CD8-positive, alpha-beta memory T cell (primary cell): Measurements from ENCODE around the gene RBBP5. TPM values are rescaled to one million over a fixed set of nuclear protein-coding genes. Genes with fewer than 3 reads are reported as not detected.

Experiments
- CTCF ChIA-PET: fragments of 350-600 bp; sonication (Branson Sonifier 250); formaldehyde crosslinking; loops from one replicate; lab custom pipeline; 2021; ENCODE audit warnings: antibody characterized with exemption; lab: Charles Lee
- POLR2A ChIA-PET: fragments of 350-600 bp; sonication (Branson Sonifier 250); formaldehyde crosslinking; loops from one replicate; lab custom pipeline; 2021; ENCODE audit warnings: antibody characterized with exemption; lab: Charles Lee
- DNase-seq, 5 donors: peaks; one replicate each; pipeline versions ENCODE4 v3.0.0 to v3.0.0-alpha.2; 2020 to 2022; ENCODE audit warnings: mixed read lengths in 1 of 5
- H3K27ac ChIP-seq: one replicate; pipeline ENCODE4 v1.7.0; 2013; ENCODE audit warnings: low read depth, mild to moderate bottlenecking, low read length, moderate library complexity
- H3K27me3 ChIP-seq: 2 replicates; pipeline ENCODE4 v1.7.0; 2013; ENCODE audit warnings: low read length, mild to moderate bottlenecking; ENCODE audit not compliant: insufficient read depth, poor library complexity, severe bottlenecking
- H3K36me3 ChIP-seq: 2 replicates; pipeline ENCODE4 v1.7.0; 2013; ENCODE audit warnings: mild to moderate bottlenecking, low read length, moderate library complexity; ENCODE audit not compliant: insufficient read depth
- H3K4me1 ChIP-seq: 2 replicates; pipeline ENCODE4 v1.7.0; 2013; ENCODE audit warnings: mild to moderate bottlenecking, low read length, moderate library complexity; ENCODE audit not compliant: insufficient read depth
- H3K4me3 ChIP-seq: 2 replicates; pipeline ENCODE4 v1.7.0; 2013; ENCODE audit warnings: mild to moderate bottlenecking, low read length
- H3K9me3 ChIP-seq: 2 replicates; pipeline ENCODE4 v1.7.0; 2013; ENCODE audit warnings: mild to moderate bottlenecking, low read length
- H3K27ac Mint-ChIP-seq, 8 donors: one replicate each; pipeline ENCODE4 v1.8.0; 2020 to 2021; ENCODE audit warnings: mixed read lengths in 8 of 8, mild to moderate bottlenecking in 6 of 8, inconsistent platforms in 3 of 8, moderate library complexity in 3 of 8
- H3K27me3 Mint-ChIP-seq, 2 donors: one replicate each; pipeline ENCODE4 v1.8.0; 2020 to 2021; ENCODE audit warnings: mixed read lengths in 2 of 2, mild to moderate bottlenecking in 1 of 2, moderate library complexity in 1 of 2
- H3K36me3 Mint-ChIP-seq, 3 donors: one replicate each; pipeline ENCODE4 v1.8.0; 2020 to 2021; ENCODE audit warnings: mixed read lengths in 3 of 3, inconsistent platforms in 1 of 3, mild to moderate bottlenecking in 1 of 3
- H3K4me1 Mint-ChIP-seq, 3 donors: one replicate each; pipeline ENCODE4 v1.8.0; 2020 to 2021; ENCODE audit warnings: mixed read lengths in 3 of 3, inconsistent platforms in 1 of 3, mild to moderate bottlenecking in 1 of 3
- H3K4me3 Mint-ChIP-seq, 7 donors: one replicate each; pipeline ENCODE4 v1.8.0; 2020 to 2021; ENCODE audit warnings: mixed read lengths in 7 of 7, mild to moderate bottlenecking in 6 of 7, moderate library complexity in 4 of 7, inconsistent platforms in 2 of 7
- H3K9me3 Mint-ChIP-seq, 5 donors: one replicate each; pipeline ENCODE4 v1.8.0; 2020 to 2022; ENCODE audit warnings: mixed read lengths in 5 of 5, mild to moderate bottlenecking in 3 of 5, moderate library complexity in 2 of 5, inconsistent platforms in 1 of 5
- polyA plus RNA-seq: library from polyadenylated mRNA; unstranded; fragments of 300-500 nt; fragmentation: Illumina TruSeq; gene quantifications from one replicate; pipeline ENCODE4 v1.2.3, GENCODE V29; 2021
- total RNA-seq, 2 experiments: library from RNA; stranded (reverse); gene quantifications; one replicate each; pipeline ENCODE4 v1.2.3, GENCODE V29; 2021

RBBP5 gene, protein sequence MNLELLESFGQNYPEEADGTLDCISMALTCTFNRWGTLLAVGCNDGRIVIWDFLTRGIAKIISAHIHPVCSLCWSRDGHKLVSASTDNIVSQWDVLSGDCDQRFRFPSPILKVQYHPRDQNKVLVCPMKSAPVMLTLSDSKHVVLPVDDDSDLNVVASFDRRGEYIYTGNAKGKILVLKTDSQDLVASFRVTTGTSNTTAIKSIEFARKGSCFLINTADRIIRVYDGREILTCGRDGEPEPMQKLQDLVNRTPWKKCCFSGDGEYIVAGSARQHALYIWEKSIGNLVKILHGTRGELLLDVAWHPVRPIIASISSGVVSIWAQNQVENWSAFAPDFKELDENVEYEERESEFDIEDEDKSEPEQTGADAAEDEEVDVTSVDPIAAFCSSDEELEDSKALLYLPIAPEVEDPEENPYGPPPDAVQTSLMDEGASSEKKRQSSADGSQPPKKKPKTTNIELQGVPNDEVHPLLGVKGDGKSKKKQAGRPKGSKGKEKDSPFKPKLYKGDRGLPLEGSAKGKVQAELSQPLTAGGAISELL
- 10 to 100 TPM; 27.5 to 30.8 TPM for total RNA-seq
- polyA plus RNA-seq = 20.8 TPM

DNA sequence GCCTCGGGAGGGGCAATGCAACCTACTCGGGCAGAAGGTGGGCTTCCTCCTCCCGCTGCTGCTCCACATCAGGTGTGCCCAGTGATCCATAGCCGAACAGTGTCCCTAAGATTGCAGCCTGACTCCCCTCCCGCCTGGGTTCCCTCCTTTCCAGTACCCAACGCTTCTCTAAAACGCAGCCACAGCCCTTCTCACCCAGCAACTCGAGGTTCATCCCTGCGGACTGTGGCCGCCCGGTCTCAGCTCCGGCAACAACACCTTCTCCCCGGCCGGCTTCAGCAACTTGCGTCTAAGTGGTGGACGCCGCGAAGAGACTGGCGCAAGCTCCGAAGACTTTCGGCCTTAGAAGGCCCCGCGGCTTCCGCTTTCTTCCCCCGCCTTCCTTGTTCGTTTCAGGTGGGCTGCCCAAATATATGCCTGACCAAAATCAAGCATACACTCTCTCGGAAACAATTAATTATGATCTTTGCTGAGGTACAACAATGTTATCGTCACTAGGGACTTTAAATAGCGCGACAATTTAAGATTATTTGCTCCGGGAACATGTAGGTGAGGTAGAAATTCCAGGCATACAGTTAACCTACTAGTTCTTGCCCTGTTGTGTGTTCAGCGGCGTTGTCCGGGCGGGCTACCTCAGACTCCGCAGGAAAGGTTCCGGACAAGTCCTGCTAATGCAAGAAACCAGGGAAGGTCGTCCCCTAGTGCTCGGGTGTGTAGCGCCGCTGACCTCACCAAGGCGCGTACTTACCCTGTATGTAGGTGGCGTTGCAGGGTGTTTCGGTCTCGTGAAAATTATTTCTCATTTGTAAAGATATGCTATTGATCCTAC lies at the start of gene RBBP5:
RBBP5 (minus strand) TSS at position 319 of the 829 bp plus-strand sequence; CDS start at position 214, 105 bp downstream.
- ChIA-PET CTCF (interaction anchor here (0.7 to 3.3 kb wide), 7 partner anchors 10 to 134 kb away, joined by 3 to 14 read pairs (median 5); partner anchors contain the start of gene TMCC2), POLR2A (interaction anchor here (1.2 to 1.3 kb wide), 2 partner anchors 25 to 107 kb away, joined by 3 to 4 read pairs; no protein-coding TSS in a partner anchor)
- Histone ChIP-seq H3K27me3 (no peaks in the 10 kb centered on the region), H3K27ac (peak within 1 kb of the TSS; percentile 89), H3K9me3 (no peaks in the 10 kb centered on the region), H3K4me3 (peak within 1 kb of the TSS; percentile 99), H3K36me3 (no peaks in the 10 kb centered on the region), H3K4me1 (peaks cover 31% of the 10 kb centered on the region)
- H3K4me1 Mint-ChIP-seq = peaks cover 42 to 58% (median 50%) of the 10 kb centered on the region in 3 donors
- H3K9me3 Mint-ChIP-seq = no peaks in the 10 kb centered on the region
- H3K4me3 Mint-ChIP-seq = peak within 1 kb of the TSS; percentile 94 to 99 (median 98)
- peaks cover 0 to 30% (median 1%) of the 10 kb centered on the region in 3 donors for H3K36me3 Mint-ChIP-seq
- DNase-seq = peak; percentile 87 to 96 (median 94)
- H3K27ac Mint-ChIP-seq = peak within 1 kb of the TSS; percentile 97 to 100 (median 100)
- H3K27me3 Mint-ChIP-seq = no peaks in the 10 kb centered on the region

DNA sequence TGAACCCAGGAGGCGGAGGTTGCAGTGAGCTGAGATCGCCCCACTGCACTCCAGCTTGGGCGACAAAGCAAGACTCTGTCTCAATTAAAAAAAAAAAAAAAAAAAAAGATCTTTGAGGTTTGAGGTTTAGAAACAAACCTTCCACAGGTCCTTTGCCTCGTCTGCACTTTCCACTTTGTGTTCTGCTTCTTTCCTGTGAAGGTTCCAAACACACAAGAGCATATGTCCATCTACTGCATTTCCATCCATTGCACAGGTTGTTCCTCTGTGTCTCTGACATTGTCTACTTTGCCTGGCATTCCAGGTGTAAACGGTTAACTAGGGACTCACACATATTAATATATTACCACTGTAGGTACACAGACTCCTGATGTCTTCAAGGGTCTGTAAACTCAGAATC lies 49.6 kb upstream of the RBBP5 start:
- POLR2A ChIA-PET = no interaction called here
- H3K9me3 Mint-ChIP-seq = no peaks in the 10 kb centered on the region
- peaks cover 18 to 46% (median 28%) of the 10 kb centered on the region in 3 donors for H3K4me1 Mint-ChIP-seq
- no peaks in the 10 kb centered on the region for H3K27me3 Mint-ChIP-seq
- H3K36me3 Mint-ChIP-seq = peaks cover 5 to 65% (median 25%) of the 10 kb centered on the region in 3 donors
- peak in 2 of 5 donors; percentile 10 to 14 for DNase-seq
- Histone ChIP-seq H3K36me3 (peaks cover 40% of the 10 kb centered on the region), H3K27me3 (no peaks in the 10 kb centered on the region), H3K27ac (no peak overlapping the region), H3K4me1 (peaks cover 28% of the 10 kb centered on the region), H3K9me3 (no peaks in the 10 kb centered on the region), H3K4me3 (no peak overlapping the region)
- CTCF ChIA-PET = no interaction called here
- peak overlapping the region in 6 of 8 donors; percentile 5 to 88 (median 29) for H3K27ac Mint-ChIP-seq
- H3K4me3 Mint-ChIP-seq = peak overlapping the region in 5 of 7 donors; percentile 3 to 68 (median 62)

DNA sequence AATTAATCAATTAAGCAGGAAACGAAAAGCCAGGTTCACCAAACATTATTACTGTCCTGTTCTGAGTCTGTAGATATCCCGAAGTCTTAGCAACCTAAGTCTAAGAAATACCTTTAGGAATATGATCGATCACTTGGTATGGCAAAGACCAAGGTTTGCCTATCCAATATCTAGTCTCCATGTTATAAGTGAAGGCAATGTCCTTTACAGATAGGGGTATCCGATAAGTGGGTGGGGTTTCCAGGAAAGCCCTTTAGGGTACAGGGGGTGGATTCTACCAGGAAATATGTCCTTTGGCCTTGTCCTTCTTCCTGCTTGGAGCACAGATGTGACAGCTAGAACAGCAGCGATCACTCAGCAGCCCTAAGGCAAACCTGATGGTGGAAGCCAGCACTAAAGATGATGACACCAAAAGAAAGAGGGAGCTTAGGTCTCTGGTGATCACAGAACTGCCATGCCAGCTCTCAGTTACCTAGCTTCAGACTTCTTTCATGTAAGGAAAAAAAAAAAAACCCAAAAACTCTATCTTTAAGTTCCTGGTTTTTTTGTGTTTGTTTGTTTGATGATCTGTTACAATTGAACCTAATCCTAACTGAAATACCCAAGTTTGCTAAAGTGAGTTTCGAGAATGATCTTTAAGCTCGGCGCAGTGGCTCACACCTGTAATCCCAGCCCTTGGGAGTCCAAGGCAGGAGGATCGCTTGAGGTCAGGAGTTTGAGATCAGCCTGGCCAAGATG lies 48.9 kb upstream of the RBBP5 start:
- POLR2A ChIA-PET = interaction anchor here (0.7 kb wide), 1 partner anchor 35 kb away, joined by 4 read pairs; no protein-coding TSS in a partner anchor
- Mint-ChIP-seq H3K27me3 (no peaks in the 10 kb centered on the region), H3K4me1 (peaks cover 15 to 46% (median 28%) of the 10 kb centered on the region in 3 donors), H3K36me3 (peaks cover 5 to 64% (median 23%) of the 10 kb centered on the region in 3 donors), H3K9me3 (no peaks in the 10 kb centered on the region), H3K27ac (peak overlapping the region in 3 of 8 donors; percentile 5 to 88 (median 36)), H3K4me3 (peak overlapping the region in 1 of 7 donors; percentile 65)
- DNase-seq = no peak
- H3K9me3 ChIP-seq = no peaks in the 10 kb centered on the region
- peak overlapping the region; percentile 34 for H3K27ac ChIP-seq
- H3K4me1 ChIP-seq = peaks cover 28% of the 10 kb centered on the region
- CTCF ChIA-PET = interaction anchor here (1.1 kb wide), 1 partner anchor 41 kb away, joined by 3 read pairs; no protein-coding TSS in a partner anchor
- H3K4me3 ChIP-seq = no peak overlapping the region
- no peaks in the 10 kb centered on the region for H3K27me3 ChIP-seq
- peaks cover 38% of the 10 kb centered on the region for H3K36me3 ChIP-seq

DNA sequence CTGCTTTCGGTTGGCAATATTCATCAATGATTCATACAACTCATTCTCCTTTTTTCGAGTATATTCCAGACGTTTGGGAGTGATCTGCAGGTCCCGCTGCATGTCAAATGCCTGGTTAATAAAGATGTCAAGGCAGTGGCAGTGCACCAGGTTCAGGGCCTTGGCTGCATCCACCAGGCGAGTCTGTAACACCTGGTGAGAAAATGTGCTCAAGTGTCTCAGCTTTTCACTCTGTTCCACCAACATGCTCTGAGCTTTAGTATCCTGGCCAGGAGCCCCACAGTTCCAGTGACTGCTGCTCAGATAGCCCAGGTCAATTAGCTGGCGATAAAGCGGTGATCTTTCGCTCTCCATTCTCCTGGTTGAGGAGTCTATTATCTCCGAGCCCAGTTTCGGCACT lies 47.5 kb upstream of the RBBP5 start:
- no peak for DNase-seq
- Mint-ChIP-seq H3K4me1 (peaks cover 14 to 46% (median 28%) of the 10 kb centered on the region in 3 donors), H3K27me3 (no peaks in the 10 kb centered on the region), H3K9me3 (no peaks in the 10 kb centered on the region), H3K4me3 (no peak overlapping the region), H3K27ac (no peak overlapping the region), H3K36me3 (peaks cover 5 to 72% (median 27%) of the 10 kb centered on the region in 3 donors)
- no peaks in the 10 kb centered on the region for H3K27me3 ChIP-seq
- no peak overlapping the region for H3K27ac ChIP-seq
- H3K4me3 ChIP-seq = no peak overlapping the region
- peaks cover 28% of the 10 kb centered on the region for H3K4me1 ChIP-seq
- H3K9me3 ChIP-seq = no peaks in the 10 kb centered on the region
- ChIA-PET CTCF (interaction anchor here (1.0 kb wide), 1 partner anchor 61 kb away, joined by 3 read pairs; no protein-coding TSS in a partner anchor), POLR2A (no interaction called here)
- peaks cover 38% of the 10 kb centered on the region for H3K36me3 ChIP-seq

DNA sequence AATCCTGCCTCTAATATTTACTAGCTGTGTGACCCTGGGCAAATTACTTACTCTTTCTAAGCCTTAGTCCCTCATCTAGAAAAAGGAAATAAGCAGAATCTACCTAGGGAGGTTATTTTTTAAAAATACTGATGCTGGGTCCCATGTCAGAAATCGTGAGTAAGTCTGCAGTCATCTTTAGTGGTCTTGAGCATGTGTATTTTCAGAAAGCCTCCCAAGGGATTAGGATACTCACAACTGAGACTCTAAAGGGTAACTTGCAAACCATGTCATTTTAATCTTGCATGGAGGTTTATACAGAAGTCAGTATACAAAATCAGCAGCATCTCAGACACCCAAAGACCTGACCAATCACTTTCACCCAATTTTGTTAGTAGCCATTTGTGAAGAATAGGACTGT lies 46.5 kb upstream of the RBBP5 start:
- peaks cover 45% of the 10 kb centered on the region for H3K36me3 ChIP-seq
- H3K4me3 ChIP-seq = no peak overlapping the region
- no peaks in the 10 kb centered on the region for H3K27me3 ChIP-seq
- Mint-ChIP-seq H3K27ac (no peak overlapping the region), H3K9me3 (no peaks in the 10 kb centered on the region), H3K4me1 (peaks cover 14 to 46% (median 31%) of the 10 kb centered on the region in 3 donors), H3K27me3 (no peaks in the 10 kb centered on the region), H3K4me3 (no peak overlapping the region), H3K36me3 (peaks cover 9 to 81% (median 31%) of the 10 kb centered on the region in 3 donors)
- POLR2A ChIA-PET = no interaction called here
- peaks cover 28% of the 10 kb centered on the region for H3K4me1 ChIP-seq
- H3K9me3 ChIP-seq = no peaks in the 10 kb centered on the region
- CTCF ChIA-PET = interaction anchor here (1.0 kb wide), 1 partner anchor 61 kb away, joined by 3 read pairs; no protein-coding TSS in a partner anchor
- no peak overlapping the region for H3K27ac ChIP-seq
- no peak for DNase-seq

DNA sequence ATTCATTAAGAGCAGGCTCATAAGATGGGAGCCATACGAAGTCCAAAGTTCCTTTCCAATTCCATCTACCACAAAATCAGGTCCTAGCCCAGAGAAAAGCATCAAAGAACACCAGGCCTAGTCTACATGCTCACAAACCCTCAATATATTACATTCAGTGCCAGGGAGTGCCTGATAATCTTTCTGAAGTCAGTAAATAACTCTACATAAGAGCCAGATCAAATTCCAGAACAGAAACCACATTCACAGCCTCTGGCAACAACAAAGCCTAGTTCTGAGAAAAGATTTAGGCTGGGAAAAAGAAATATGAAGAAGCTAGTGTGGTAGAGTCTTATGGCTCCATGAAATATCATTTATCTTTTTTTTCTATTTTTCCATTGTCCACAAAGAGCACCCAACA lies 40.5 kb upstream of the RBBP5 start:
- Mint-ChIP-seq H3K4me3 (no peak overlapping the region), H3K9me3 (no peaks in the 10 kb centered on the region), H3K27me3 (peaks cover 0 to 1% of the 10 kb centered on the region in 2 donors), H3K36me3 (peaks cover 22 to 90% (median 36%) of the 10 kb centered on the region in 3 donors), H3K4me1 (peaks cover 0 to 3% (median under 1%) of the 10 kb centered on the region in 3 donors), H3K27ac (no peak overlapping the region)
- Histone ChIP-seq H3K36me3 (peaks cover 66% of the 10 kb centered on the region), H3K27ac (no peak overlapping the region), H3K4me1 (no peaks in the 10 kb centered on the region), H3K4me3 (no peak overlapping the region), H3K27me3 (no peaks in the 10 kb centered on the region), H3K9me3 (no peaks in the 10 kb centered on the region)
- ChIA-PET CTCF (no interaction called here), POLR2A (no interaction called here)
- DNase-seq = no peak

DNA sequence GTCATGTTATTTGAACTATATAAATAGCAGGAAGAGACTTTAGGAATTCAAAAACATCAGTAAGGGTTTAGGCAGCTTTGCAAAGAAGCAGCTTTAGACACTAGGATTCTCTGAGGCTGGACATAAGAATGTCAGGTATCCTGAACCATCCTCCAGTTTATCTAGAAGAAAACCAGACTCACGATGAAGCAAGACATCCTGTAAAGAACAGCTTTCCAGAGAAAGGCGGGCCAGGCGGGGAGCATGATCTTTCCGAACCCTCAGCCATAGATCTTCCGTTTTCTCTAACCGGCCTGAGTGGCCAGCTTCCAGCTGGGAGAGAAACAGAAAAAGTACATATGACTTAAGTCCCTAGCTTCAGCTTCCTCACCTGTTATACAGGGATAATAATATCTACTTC lies 39.3 kb upstream of the RBBP5 start:
- no peaks in the 10 kb centered on the region for H3K4me1 ChIP-seq
- H3K4me3 ChIP-seq = no peak overlapping the region
- H3K36me3 ChIP-seq = peaks cover 69% of the 10 kb centered on the region
- Mint-ChIP-seq H3K27me3 (peaks cover 0 to 1% of the 10 kb centered on the region in 2 donors), H3K9me3 (peaks cover 0 to 5% (median 4%) of the 10 kb centered on the region in 5 donors), H3K4me3 (no peak overlapping the region), H3K4me1 (peaks cover 0 to 3% (median 0%) of the 10 kb centered on the region in 3 donors), H3K27ac (no peak overlapping the region), H3K36me3 (peaks cover 34 to 91% (median 48%) of the 10 kb centered on the region in 3 donors)
- H3K9me3 ChIP-seq = peaks cover 4% of the 10 kb centered on the region
- no peak for DNase-seq
- POLR2A ChIA-PET = no interaction called here
- H3K27ac ChIP-seq = no peak overlapping the region
- H3K27me3 ChIP-seq = no peaks in the 10 kb centered on the region
- CTCF ChIA-PET = interaction anchor here (1.0 kb wide), 1 partner anchor 39 kb away, joined by 3 read pairs; the partner anchor contains the start of gene RBBP5
